Osteoblast (primary cell): ENCODE data around the gene SLC39A11. TPM values are rescaled to one million over a fixed set of nuclear protein-coding genes. Genes with fewer than 3 reads are reported as not detected.
"Not testable (repeated sequence)": the region's sequence is repeated elsewhere in the genome, so short reads cannot be mapped to it uniquely, and the experiment has no call there.

Experiments
- DNase-seq: peaks from one replicate; pipeline ENCODE4 v3.0.0; 2011; ENCODE audit warnings: low spot score, mixed read lengths; ENCODE audit not compliant: insufficient read length; ENCODE audit errors: missing footprints
- H2AFZ ChIP-seq: 2 replicates; pipeline ENCODE4 v1.6.0; 2011; ENCODE audit warnings: mild to moderate bottlenecking, low read length
- H3K27ac ChIP-seq: 2 replicates; pipeline ENCODE4 v1.5.1; 2011; ENCODE audit warnings: mild to moderate bottlenecking, low read depth, low read length, moderate library complexity
- H3K27me3 ChIP-seq: 2 replicates; pipeline ENCODE4 v1.6.0; 2012; ENCODE audit warnings: mild to moderate bottlenecking, control low read depth, inconsistent platforms, low read length, moderate library complexity; ENCODE audit not compliant: insufficient read depth
- H3K36me3 ChIP-seq: 2 replicates; pipeline ENCODE4 v1.5.1; 2011; ENCODE audit warnings: mild to moderate bottlenecking, low read length, control low read depth, moderate library complexity; ENCODE audit not compliant: insufficient read depth
- H3K4me1 ChIP-seq: 2 replicates; pipeline ENCODE4 v1.5.1; 2011; ENCODE audit warnings: mild to moderate bottlenecking, low read length, control low read depth, moderate library complexity; ENCODE audit not compliant: insufficient read depth
- H3K4me2 ChIP-seq: 2 replicates; pipeline ENCODE4 v1.6.0; 2011; ENCODE audit warnings: mild to moderate bottlenecking, low read length; ENCODE audit not compliant: insufficient read depth
- H3K4me3 ChIP-seq: fragments of 200-600 bp; sonication (generic); 3 replicates; pipeline ENCODE4 v1.5.1; 2012; ENCODE audit warnings: mild to moderate bottlenecking, low read length, inconsistent platforms; ENCODE audit not compliant: insufficient read depth
- H3K79me2 ChIP-seq: 2 replicates; pipeline ENCODE4 v1.6.0; 2012; ENCODE audit warnings: mild to moderate bottlenecking, low read length, control low read depth, inconsistent platforms; ENCODE audit not compliant: insufficient read depth
- H3K9me3 ChIP-seq: 2 replicates; pipeline ENCODE4 v1.5.1; 2011; ENCODE audit warnings: low read depth, low read length, control low read depth
- H4K20me1 ChIP-seq: 2 replicates; pipeline ENCODE4 v1.6.0; 2012; ENCODE audit warnings: mild to moderate bottlenecking, low read length, control low read depth; ENCODE audit not compliant: insufficient read depth
- total RNA-seq: library from RNA; depleted of rRNA; stranded (reverse); fragments of >200 nt; gene quantifications from 2 replicates; pipeline ENCODE4 v1.2.3, GENCODE V29; 2012
- TF ChIP-seq, protein P1 (sequence below): IDR thresholded peaks from 2 replicates; pipeline ENCODE4 v1.5.1; 2011; ENCODE audit warnings: mild to moderate bottlenecking, low read depth, low read length, moderate library complexity; ENCODE audit errors: extremely low read depth

SLC39A11 gene
- total RNA-seq, 1 donor, result 27.1 TPM

DNA sequence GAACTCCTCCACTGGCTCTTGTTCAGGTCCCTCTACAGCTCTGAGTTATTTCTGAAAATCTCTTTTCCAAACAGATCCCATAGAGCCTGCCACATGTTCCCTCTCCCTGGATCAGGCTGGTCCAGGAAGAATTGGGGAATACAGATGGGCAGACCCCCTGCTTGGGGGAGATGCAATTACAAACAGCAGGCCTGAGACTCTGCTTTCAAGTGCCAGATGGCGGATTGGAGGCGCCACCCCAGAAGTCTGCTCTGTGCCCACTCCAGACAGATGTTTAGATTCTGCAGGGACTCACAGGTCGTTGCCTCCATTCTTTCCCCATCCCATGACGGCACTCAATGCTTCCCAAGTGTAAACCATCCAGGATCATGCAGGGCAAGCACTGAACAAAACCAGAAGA lies 316.6 kb downstream of the SLC39A11 start:
- TF ChIP-seq, protein P1, sequence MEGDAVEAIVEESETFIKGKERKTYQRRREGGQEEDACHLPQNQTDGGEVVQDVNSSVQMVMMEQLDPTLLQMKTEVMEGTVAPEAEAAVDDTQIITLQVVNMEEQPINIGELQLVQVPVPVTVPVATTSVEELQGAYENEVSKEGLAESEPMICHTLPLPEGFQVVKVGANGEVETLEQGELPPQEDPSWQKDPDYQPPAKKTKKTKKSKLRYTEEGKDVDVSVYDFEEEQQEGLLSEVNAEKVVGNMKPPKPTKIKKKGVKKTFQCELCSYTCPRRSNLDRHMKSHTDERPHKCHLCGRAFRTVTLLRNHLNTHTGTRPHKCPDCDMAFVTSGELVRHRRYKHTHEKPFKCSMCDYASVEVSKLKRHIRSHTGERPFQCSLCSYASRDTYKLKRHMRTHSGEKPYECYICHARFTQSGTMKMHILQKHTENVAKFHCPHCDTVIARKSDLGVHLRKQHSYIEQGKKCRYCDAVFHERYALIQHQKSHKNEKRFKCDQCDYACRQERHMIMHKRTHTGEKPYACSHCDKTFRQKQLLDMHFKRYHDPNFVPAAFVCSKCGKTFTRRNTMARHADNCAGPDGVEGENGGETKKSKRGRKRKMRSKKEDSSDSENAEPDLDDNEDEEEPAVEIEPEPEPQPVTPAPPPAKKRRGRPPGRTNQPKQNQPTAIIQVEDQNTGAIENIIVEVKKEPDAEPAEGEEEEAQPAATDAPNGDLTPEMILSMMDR, result no peak
- Histone ChIP-seq H3K27ac (no peak overlapping the region), H4K20me1 (no peaks in the 10 kb centered on the region), H3K4me1 (no peaks in the 10 kb centered on the region), H3K4me2 (no peak overlapping the region), H3K27me3 (no peaks in the 10 kb centered on the region), H2AFZ (no peak overlapping the region), H3K36me3 (no peaks in the 10 kb centered on the region), H3K4me3 (no peak overlapping the region), H3K9me3 (no peaks in the 10 kb centered on the region), H3K79me2 (no peaks in the 10 kb centered on the region)
- DNase-seq, result no peak

DNA sequence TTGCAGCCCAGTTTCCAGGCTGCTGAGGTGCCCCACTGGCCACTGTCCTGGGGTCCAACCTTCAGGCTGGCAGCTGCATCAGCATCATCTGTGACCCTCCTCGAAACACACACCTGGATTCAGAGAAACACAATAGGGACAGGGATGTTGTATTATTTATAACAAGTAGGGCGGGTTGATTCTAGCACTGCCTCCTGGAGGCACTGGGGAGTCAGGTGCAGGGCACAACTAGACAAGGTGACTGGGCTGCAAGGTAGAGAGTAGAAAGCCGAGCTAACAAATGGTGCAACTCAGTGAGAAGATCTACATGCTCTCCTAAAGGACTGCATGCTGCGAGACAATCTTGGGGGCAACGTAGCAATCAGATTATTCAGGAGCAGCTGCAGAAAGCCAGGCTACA lies 317.3 kb downstream of the SLC39A11 start:
- H3K27ac ChIP-seq, result no peak overlapping the region
- H4K20me1 ChIP-seq, result no peaks in the 10 kb centered on the region
- H3K4me3 ChIP-seq, result no peak overlapping the region
- no peaks in the 10 kb centered on the region for H3K27me3 ChIP-seq
- H3K36me3 ChIP-seq, result no peaks in the 10 kb centered on the region
- H2AFZ ChIP-seq, result no peak overlapping the region
- no peak for DNase-seq
- H3K79me2 ChIP-seq, result no peaks in the 10 kb centered on the region
- H3K9me3 ChIP-seq, result no peaks in the 10 kb centered on the region
- TF ChIP-seq, protein P1, result no peak
- H3K4me2 ChIP-seq, result no peak overlapping the region
- H3K4me1 ChIP-seq, result no peaks in the 10 kb centered on the region

DNA sequence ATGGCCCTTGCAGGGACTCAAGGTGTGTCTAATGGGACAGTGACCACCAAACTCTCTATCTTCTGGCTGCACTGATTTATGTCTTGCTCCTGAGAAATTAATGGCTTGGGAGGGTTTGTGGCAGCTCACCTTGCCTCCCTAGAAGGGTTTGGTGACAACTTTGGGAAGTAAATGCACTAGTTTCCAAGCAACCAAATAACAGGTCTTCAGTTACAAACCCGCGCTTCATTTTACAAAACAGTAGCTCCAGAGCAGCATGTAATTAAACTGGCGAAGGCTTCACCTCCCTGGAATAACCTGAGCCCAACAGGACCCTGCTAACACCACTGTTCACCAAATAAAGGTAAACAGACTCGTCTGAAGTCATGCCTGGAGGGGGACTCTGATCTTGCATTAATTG lies 318.3 kb downstream of the SLC39A11 start:
- TF ChIP-seq, protein P1, result no peak
- Histone ChIP-seq H3K4me3 (no peak overlapping the region), H4K20me1 (no peaks in the 10 kb centered on the region), H3K36me3 (no peaks in the 10 kb centered on the region), H3K4me1 (no peaks in the 10 kb centered on the region), H3K4me2 (no peak overlapping the region), H2AFZ (no peak overlapping the region), H3K27me3 (no peaks in the 10 kb centered on the region), H3K9me3 (no peaks in the 10 kb centered on the region), H3K79me2 (no peaks in the 10 kb centered on the region), H3K27ac (no peak overlapping the region)
- no peak for DNase-seq

DNA sequence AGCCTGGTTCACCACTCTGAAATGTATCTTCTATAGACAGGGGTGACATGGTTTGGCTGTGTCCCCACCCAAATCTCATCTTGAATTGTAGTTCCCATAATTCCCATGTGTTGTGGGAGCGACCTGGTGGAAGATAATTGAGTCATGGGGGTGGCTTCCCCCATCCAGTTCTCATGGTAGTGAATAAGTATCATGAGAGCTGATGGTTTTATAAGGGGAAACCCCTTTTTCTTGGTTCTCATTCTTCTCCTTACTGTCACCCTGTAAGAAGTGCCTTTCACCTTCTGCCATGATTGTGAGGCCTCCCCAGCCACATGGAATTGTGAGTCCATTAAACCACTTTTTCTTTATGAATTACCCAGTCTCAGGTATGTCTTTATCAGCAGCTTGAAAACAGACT lies 319.3 kb downstream of the SLC39A11 start:
- not testable (repeated sequence) for H3K79me2 ChIP-seq, H3K4me2 ChIP-seq, H3K36me3 ChIP-seq, H3K4me1 ChIP-seq, H3K4me3 ChIP-seq, H3K27ac ChIP-seq, H4K20me1 ChIP-seq, H2AFZ ChIP-seq, DNase-seq, H3K27me3 ChIP-seq, H3K9me3 ChIP-seq

DNA sequence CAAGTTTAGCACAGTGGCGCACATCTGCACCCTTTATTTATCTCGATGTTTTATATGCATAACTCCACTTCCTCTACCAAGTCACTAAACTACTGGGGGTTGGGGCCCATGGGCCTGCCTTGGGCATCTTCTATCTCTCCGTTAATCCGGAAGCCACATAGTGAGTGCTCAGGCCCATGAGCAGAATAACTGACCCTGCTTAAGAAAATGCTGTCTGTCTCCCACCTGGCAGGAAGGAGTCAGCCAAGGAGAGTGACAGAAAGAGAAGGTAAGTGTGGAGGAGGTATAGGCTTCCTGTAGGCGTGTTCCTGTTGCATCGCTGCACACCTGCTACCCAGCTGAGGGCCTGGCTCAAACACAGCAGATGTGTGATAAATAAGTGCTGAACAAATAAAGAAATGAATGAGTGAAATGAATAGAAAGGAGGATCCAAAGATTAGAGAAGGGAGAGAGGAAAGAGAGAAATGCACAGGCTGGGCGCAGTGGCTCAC lies 320.1 kb downstream of the SLC39A11 start:
- no peak overlapping the region for H3K27ac ChIP-seq
- no peaks in the 10 kb centered on the region for H4K20me1 ChIP-seq
- no peak overlapping the region for H2AFZ ChIP-seq
- H3K79me2 ChIP-seq, result no peaks in the 10 kb centered on the region
- no peak overlapping the region for H3K4me2 ChIP-seq
- no peaks in the 10 kb centered on the region for H3K9me3 ChIP-seq
- no peaks in the 10 kb centered on the region for H3K4me1 ChIP-seq
- no peaks in the 10 kb centered on the region for H3K27me3 ChIP-seq
- TF ChIP-seq, protein P1, result no peak
- no peak for DNase-seq
- no peak overlapping the region for H3K4me3 ChIP-seq
- no peaks in the 10 kb centered on the region for H3K36me3 ChIP-seq
